Peyer's patch (tissue), 4 donors: Measurements from ENCODE around the gene CLDN5. TPM values are rescaled to one million over a fixed set of nuclear protein-coding genes. Genes with fewer than 3 reads are reported as not detected.

Experiments used
- DNase-seq, 3 donors: peaks; one replicate each; pipeline ENCODE4 v3.0.0-alpha.2; 2017 to 2019
- H3K27ac ChIP-seq, 4 donors: fragments of 200-600 bp; sonication (generic); one replicate each; pipeline ENCODE4 v1.5.1; 2016 to 2019
- H3K27me3 ChIP-seq, 2 donors: fragments of 200-600 bp; sonication (generic); one replicate each; pipeline ENCODE4 v1.5.1; 2019
- H3K36me3 ChIP-seq, 3 donors: fragments of 200-600 bp; sonication (generic); one replicate each; pipeline ENCODE4 v1.5.1; 2016 to 2019
- H3K4me1 ChIP-seq, 4 donors: fragments of 200-600 bp; sonication (generic); one replicate each; pipeline ENCODE4 v1.5.1; 2016 to 2019
- H3K4me3 ChIP-seq, 4 donors: fragments of 200-600 bp; sonication (generic); 1 replicate in 3 of 4; 2 replicates in 1 of 4; pipeline ENCODE4 v1.5.1; 2016 to 2019; ENCODE audit warnings: mild to moderate bottlenecking in 1 of 4
- H3K9me3 ChIP-seq, 4 donors: fragments of 200-600 bp; sonication (generic); one replicate each; pipeline ENCODE4 v1.5.1; 2016 to 2019; ENCODE audit warnings: mild to moderate bottlenecking in 1 of 4
- CTCF ChIP-seq, 6 experiments: fragments of 450-650 bp in 4 of 6; fragments of 200-600 bp in 2 of 6; sonication (generic) in 1 of 6; IDR thresholded peaks; one replicate each; pipeline ENCODE4 v1.5.1; 2017 to 2019; ENCODE audit warnings: antibody characterized with exemption in 6 of 6, mild to moderate bottlenecking in 3 of 6, moderate library complexity in 1 of 6
- POLR2A ChIP-seq, 2 donors: fragments of 450-650 bp; IDR thresholded peaks; one replicate each; pipeline ENCODE4 v1.5.1; 2017; ENCODE audit warnings: antibody characterized with exemption in 2 of 2, mild to moderate bottlenecking in 2 of 2, moderate library complexity in 2 of 2
- total RNA-seq, 4 donors: library from RNA; depleted of rRNA; stranded (reverse); fragments of >200 nt; gene quantifications; one replicate each; pipeline ENCODE4 v1.1.0, GENCODE V29; 2016

Gene CLDN5
- total RNA-seq, 4 donors from 2014 or later = 27.0 to 67.0 (median 34.1) TPM

GRCh38 chr22:19520007-19520406, 4.2 kb downstream of the CLDN5 start:
- H3K4me3 ChIP-seq = no peak overlapping the region
- peak in 2 of 3 donors; percentile 1 to 43 for DNase-seq
- TF ChIP-seq CTCF (IDR thresholded peaks at IDR 0.05) (no peak), POLR2A (IDR thresholded peaks at IDR 0.05) (no peak)
- peaks cover 0 to 13% of the 10 kb centered on the region in 2 donors for H3K27me3 ChIP-seq
- H3K4me1 ChIP-seq = peaks cover 0 to 18% (median 7%) of the 10 kb centered on the region in 4 donors
- no peaks in the 10 kb centered on the region for H3K9me3 ChIP-seq
- no peaks in the 10 kb centered on the region for H3K36me3 ChIP-seq
- H3K27ac ChIP-seq = no peak overlapping the region

DNA sequence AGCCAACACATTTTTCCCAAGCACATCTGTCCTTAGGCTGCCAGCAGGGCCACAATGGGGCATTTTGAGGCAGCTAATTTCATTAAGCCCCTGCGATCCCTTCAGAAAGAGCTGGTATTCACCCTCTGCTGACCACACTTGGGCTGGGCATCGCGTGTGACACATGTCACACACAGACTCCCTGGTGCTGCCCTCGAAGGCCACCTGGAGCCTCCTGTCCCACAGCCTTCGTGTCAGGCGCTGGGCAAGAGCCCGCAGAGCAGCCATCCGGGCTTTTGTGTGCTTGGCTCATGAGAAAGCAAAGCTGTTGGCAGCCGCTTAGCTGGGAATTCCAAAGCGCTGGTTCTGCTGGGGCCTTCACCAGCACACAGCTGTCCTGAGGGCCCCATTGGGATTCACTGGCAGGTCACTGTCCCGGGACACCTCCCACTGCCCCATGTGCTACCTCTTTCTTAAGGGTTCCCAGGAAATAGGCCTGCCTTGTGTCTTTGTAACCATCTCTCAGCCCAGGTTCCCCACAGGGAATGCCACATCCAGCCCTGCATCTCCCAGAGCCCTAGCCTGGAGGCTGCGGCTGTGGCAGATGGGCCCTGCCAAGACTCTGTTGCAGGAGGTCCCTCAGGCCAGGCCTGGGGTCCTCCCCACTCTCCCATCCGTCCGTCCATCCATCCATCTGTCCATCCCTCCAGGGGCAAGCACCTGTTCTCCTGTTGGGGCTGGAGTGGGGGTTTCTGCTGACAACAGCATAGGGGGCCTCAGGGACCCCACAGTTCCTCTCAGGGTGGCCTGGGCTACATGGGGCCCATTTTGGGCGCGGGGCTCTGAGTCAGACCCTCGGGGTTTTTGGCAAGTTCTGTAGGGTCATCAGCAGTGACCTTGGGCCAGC, 4.9 kb downstream of the CLDN5 start:
- Histone ChIP-seq H3K27me3 (peaks cover 0 to 6% of the 10 kb centered on the region in 2 donors), H3K36me3 (no peaks in the 10 kb centered on the region), H3K27ac (no peak overlapping the region), H3K4me1 (peaks cover 0 to 14% (median 5%) of the 10 kb centered on the region in 4 donors), H3K9me3 (no peaks in the 10 kb centered on the region), H3K4me3 (no peak overlapping the region)
- DNase-seq = peak in 2 of 3 donors; percentile 9 to 41
- TF ChIP-seq CTCF (IDR thresholded peaks at IDR 0.05) (no peak), POLR2A (IDR thresholded peaks at IDR 0.05) (no peak)

DNA sequence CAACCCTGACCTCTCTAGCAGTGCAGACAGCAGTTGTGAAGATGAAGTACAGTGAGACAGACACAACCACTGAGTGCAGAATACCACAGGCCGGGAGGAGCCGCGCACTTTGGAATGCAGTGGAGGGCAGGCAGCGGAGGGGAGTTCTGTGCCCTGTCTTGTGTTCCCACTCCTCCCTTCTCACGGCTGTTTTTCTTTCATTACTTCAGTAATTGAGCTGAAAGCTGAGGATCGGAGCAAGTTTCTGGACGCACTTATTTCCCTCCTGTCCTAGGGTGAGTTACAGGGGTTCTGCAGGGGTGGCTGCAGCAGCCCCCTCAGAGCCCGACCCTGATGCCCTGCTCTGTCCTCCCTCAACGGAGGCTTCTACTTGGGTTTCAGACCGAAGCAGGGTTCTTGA, 5.6 kb downstream of the CLDN5 start:
- DNase-seq = peak in 1 of 3 donors; percentile 29
- Histone ChIP-seq H3K9me3 (no peaks in the 10 kb centered on the region), H3K4me1 (peaks cover 0 to 8% (median 3%) of the 10 kb centered on the region in 4 donors), H3K36me3 (no peaks in the 10 kb centered on the region), H3K27me3 (no peaks in the 10 kb centered on the region), H3K4me3 (no peak overlapping the region), H3K27ac (no peak overlapping the region)
- TF ChIP-seq CTCF (IDR thresholded peaks at IDR 0.05) (no peak), POLR2A (IDR thresholded peaks at IDR 0.05) (no peak)

DNA sequence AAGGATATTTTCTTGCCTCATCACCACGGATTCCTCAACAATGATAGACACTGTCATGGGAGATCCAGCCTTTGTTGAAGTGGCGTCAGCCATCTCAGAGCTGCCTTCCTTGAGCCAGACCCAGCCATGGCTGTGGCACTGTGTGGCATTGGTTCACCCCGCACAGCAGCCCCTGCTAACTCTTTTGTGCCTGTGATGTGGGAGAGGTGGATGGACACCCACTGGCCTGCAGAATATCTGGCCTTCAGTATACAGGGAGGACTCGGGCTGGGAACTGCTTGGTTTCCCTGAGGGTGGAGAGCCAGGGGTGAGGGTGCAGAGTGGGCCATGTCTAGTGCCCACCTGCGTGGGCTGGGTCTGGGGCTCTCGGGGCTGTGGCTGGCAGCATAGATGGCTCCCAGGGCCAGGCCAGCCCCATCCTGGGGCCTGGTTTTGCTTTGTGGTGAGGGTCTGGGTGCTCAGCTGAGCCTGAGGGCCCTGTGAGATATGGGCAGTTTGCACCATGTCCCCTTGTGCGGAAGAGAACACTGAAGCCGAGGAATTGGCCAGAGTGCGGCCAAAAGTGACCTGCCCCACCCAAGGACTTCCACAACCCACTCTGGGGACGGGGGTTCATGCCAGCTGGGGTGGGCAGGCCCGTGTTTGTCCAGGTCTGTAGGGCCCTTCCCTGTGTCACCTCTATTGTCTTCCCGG, 6.1 kb downstream of the CLDN5 start:
- H3K9me3 ChIP-seq = no peaks in the 10 kb centered on the region
- peaks cover 0 to 2% (median 0%) of the 10 kb centered on the region in 4 donors for H3K4me1 ChIP-seq
- H3K27me3 ChIP-seq = no peaks in the 10 kb centered on the region
- TF ChIP-seq CTCF (IDR thresholded peaks at IDR 0.05) (no peak), POLR2A (IDR thresholded peaks at IDR 0.05) (no peak)
- H3K36me3 ChIP-seq = no peaks in the 10 kb centered on the region
- H3K4me3 ChIP-seq = no peak overlapping the region
- H3K27ac ChIP-seq = no peak overlapping the region
- peak; percentile 8 to 37 (median 19) for DNase-seq

GRCh38 chr22:19517171-19517500, 7.1 kb downstream of the CLDN5 start:
- Histone ChIP-seq H3K27me3 (no peaks in the 10 kb centered on the region), H3K4me3 (no peak overlapping the region), H3K36me3 (no peaks in the 10 kb centered on the region), H3K4me1 (no peaks in the 10 kb centered on the region), H3K9me3 (no peaks in the 10 kb centered on the region), H3K27ac (no peak overlapping the region)
- peak in 2 of 3 donors; percentile 6 to 33 for DNase-seq
- TF ChIP-seq CTCF (IDR thresholded peaks at IDR 0.05) = no peak
- TF ChIP-seq POLR2A (IDR thresholded peaks at IDR 0.05) = no peak
